ENCODE measurements around the gene ADCY4.

DNA sequence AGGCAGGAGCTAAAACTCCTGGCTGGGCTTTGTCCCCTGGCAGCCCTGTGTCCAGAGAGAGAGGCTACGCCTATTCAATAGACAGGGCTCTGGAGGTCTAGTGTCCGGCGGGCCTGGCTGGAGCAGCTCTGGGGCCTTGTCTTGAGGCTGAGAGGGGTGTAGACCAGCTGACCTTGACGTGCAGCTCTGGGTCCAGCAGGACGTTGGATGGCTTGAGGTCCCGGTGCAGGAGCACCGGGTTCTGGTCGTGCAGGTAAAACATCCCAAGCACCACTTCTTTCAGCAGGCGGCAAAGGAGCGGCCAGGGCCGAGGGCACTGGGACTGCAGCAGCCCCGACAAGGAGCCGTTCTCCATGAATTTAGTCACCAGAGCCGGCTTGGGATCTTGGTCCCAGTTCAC is 4.0 kb upstream of the ADCY4 start:
- TF ChIP-seq GATA3 (IDR thresholded peaks at IDR 0.05; ENCODE audit: low read depth, low read length) (no peak), GATA2 (IDR thresholded peaks at IDR 0.05; ENCODE audit: low read depth, low read length) (no peak)

All from SH-SY5Y (cell line).